ENCODE results near the gene SORBS1.

DNA sequence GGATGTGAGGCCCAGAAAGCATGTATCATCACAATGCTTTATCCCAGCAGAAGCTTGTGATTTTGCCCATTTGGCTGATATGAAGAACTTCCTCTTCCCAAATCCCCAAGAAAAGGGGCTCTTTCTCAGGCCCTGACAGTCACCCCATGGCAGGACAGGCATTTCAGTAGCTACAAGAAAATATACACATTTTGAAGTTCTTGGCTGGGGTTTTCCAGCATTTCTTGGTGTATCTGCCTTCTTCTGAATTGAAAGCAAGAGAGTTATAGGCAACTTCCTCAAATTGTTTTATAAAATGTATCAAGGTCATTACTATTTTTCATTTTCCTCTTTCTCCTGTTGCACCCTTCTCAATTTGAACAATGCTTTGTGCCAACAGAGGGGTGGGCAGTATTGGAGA is 207.1 kb downstream of the SORBS1 start:
- TF ChIP-seq POLR2A (IDR thresholded peaks at IDR 0.05; ENCODE audit: low read length) (no peak), GATA1 (IDR thresholded peaks at IDR 0.05; ENCODE audit: low read depth, low read length) (no peak)
